NB4 (cell line): ENCODE data around the gene PC.

Source experiments
- CTCF ChIP-seq: IDR thresholded peaks from one replicate; pipeline ENCODE4 v1.5.1; 2012; ENCODE audit warnings: low read depth, low read length
- POLR2A ChIP-seq: IDR thresholded peaks from 2 replicates; pipeline ENCODE4 v1.6.1; 2011; ENCODE audit warnings: mild to moderate bottlenecking; ENCODE audit not compliant: insufficient read length; ENCODE audit errors: extremely low read depth
- TF ChIP-seq, protein P1 (sequence below): IDR thresholded peaks from 2 replicates; pipeline ENCODE4 v1.6.1; 2011; ENCODE audit warnings: low read depth, low read length

DNA sequence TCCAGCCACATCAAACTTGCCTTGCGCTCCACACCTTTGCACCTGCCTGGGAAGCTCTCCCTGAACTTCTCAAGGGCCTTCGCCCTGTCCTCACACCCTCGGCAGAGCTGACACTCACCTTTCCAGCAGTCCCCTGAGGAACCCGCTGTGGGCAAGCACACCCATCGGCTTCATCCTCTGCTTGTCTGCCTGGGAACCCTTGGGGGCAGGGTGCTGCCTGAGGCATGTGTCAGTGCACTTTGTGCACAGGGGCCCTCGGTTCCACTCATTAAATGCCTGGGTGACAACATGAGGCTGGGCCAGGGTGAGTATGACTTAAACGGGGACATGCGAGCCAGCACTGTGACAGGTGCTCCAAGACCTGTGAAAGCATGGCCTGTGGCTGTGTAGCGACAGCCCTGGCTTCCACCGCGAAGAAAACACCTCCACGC is 103.9 kb downstream of the PC start:
- TF ChIP-seq CTCF, result no peak
- no peak for TF ChIP-seq POLR2A
- TF ChIP-seq, protein P1, sequence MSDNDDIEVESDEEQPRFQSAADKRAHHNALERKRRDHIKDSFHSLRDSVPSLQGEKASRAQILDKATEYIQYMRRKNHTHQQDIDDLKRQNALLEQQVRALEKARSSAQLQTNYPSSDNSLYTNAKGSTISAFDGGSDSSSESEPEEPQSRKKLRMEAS, result no peak
